Fibroblast of mammary gland (primary cell): ENCODE data around the gene MON1A.
A peak's percentile ranks its signal among the peaks of the same experiment; 100 is the strongest.
"Not testable (repeated sequence)": the region's sequence is repeated elsewhere in the genome, so short reads cannot be mapped to it uniquely, and the experiment has no call there.

Source experiments
- DNase-seq: peaks from one replicate; pipeline ENCODE4 v3.0.0-alpha.2; 2010; ENCODE audit warnings: low read depth
- H3K4me3 ChIP-seq: 2 replicates; pipeline ENCODE4 v1.5.1; 2011; ENCODE audit warnings: low read depth, mild to moderate bottlenecking, low read length, moderate library complexity; ENCODE audit not compliant: control insufficient read depth
- CTCF ChIP-seq: conservative IDR thresholded peaks from 2 replicates; pipeline ENCODE4 v1.5.1; 2011; ENCODE audit warnings: low read depth, low read length, inconsistent platforms; ENCODE audit not compliant: control insufficient read depth, insufficient read depth

Gene MON1A

GRCh38 chr3:49955636-49956035 is 26.0 kb upstream of the MON1A start:
- no peak overlapping the region for H3K4me3 ChIP-seq
- no peak for TF ChIP-seq CTCF
- DNase-seq, result no peak

- DNase-seq, result no peak
- H3K4me3 ChIP-seq, result no peak overlapping the region
- TF ChIP-seq CTCF, result no peak
Measured at GRCh38 chr3:49952924-49953323, 23.3 kb upstream of the MON1A start.

GRCh38 chr3:49942651-49943050 is 13.0 kb upstream of the MON1A start:
- DNase-seq, result no peak
- TF ChIP-seq CTCF, result no peak
- no peak overlapping the region for H3K4me3 ChIP-seq

- H3K4me3 ChIP-seq, result peak overlapping the region; percentile 63
- no peak for TF ChIP-seq CTCF
- no peak for DNase-seq
Measured at GRCh38 chr3:49940667-49941249, 11.1 kb upstream of the MON1A start.

- TF ChIP-seq CTCF, result no peak
- peak within 1 kb of the TSS; percentile 63 for H3K4me3 ChIP-seq
- peak; percentile 98 for DNase-seq
Measured at GRCh38 chr3:49939858-49940666, 10.5 kb upstream of the MON1A start, which contains the start of gene RBM6. Gene RBM6, plus strand, starts transcription at chr3:49940150. Its CDS starts 22,492 bp downstream, at chr3:49962642.

- no peak for TF ChIP-seq CTCF
- DNase-seq, result peak; percentile 14
- H3K4me3 ChIP-seq, result no peak overlapping the region
Measured at GRCh38 chr3:49937090-49937489, 7.5 kb upstream of the MON1A start.

- not testable (repeated sequence) for H3K4me3 ChIP-seq, DNase-seq
Measured at GRCh38 chr3:49932281-49932680, 2.7 kb upstream of the MON1A start.
